Upper lobe of right lung (tissue), 1 donor: Measurements from ENCODE around the gene SHMT2. TPM values are rescaled to one million over a fixed set of nuclear protein-coding genes. Genes with fewer than 3 reads are reported as not detected.

Source experiments
- ATAC-seq: fragments of 200-7000 bp; cut with Tn5 transposase; one replicate; pipeline ENCODE4 v1.9.1; 2020; ENCODE audit warnings: mild to moderate bottlenecking, moderate library complexity
- DNase-seq: peaks from one replicate; pipeline ENCODE4 v3.0.0-alpha.2; 2020
- H3K27ac ChIP-seq: fragments of 200-600 bp; one replicate; pipeline ENCODE4 v1.8.0; 2022
- H3K27me3 ChIP-seq: fragments of 200-600 bp; one replicate; pipeline ENCODE4 v1.8.0; 2022; ENCODE audit warnings: mild to moderate bottlenecking
- H3K36me3 ChIP-seq: fragments of 200-600 bp; one replicate; pipeline ENCODE4 v1.8.0; 2022
- H3K4me1 ChIP-seq: fragments of 200-600 bp; one replicate; pipeline ENCODE4 v1.8.0; 2022
- H3K4me3 ChIP-seq: fragments of 200-600 bp; one replicate; pipeline ENCODE4 v1.8.0; 2022; ENCODE audit warnings: mild to moderate bottlenecking
- H3K9me3 ChIP-seq: fragments of 200-600 bp; one replicate; pipeline ENCODE4 v1.8.0; 2022
- intact Hi-C: fragments of 100-400 bp; cut with DNase I; formaldehyde crosslinking; loops from one replicate; pipeline ENCODE4 v1.11.0; 2022
- total RNA-seq: library from RNA; stranded (reverse); fragmentation: NEBNext Ultra II Directional; extraction: Animal tissue kit (Norgen Biotek cat#: 25700); gene quantifications from one replicate; pipeline ENCODE4 v1.2.1, GENCODE V29; 2021
- TF ChIP-seq, protein P1 (sequence below): fragments of 200-600 bp; IDR thresholded peaks from one replicate; pipeline ENCODE4 v1.8.0; 2022; ENCODE audit warnings: antibody characterized with exemption
- donor health status: DM: no; HTN: yes; CAD: no; lungs with severe emphysema.

The SHMT2 gene
- total RNA-seq, 1 donor from 2014 or later = 59.2 TPM

DNA sequence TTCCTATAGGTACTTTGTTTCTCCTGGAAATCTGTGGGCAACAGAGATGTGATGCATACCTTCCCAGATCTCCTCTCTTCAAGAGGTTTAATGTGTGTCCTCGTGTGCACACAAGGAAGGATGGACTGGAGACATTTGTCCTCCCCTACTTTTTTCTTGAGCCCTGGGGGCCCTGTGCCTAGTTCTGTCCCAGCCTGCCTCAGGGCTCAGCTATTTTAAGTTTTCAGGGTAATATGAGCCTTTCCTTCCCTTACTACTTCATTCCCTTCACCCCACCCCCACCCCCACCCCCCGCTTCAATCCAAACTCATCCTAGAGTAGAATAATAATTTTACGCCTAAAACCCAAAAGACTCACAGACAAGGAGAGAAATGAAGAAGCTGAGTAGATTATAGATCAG lies 21.0 kb downstream of the SHMT2 start:
- no peak overlapping the region for H3K4me3 ChIP-seq
- no peaks in the 10 kb centered on the region for H3K27me3 ChIP-seq
- ATAC-seq (no peak), DNase-seq (no peak)
- no peak overlapping the region for H3K27ac ChIP-seq
- intact Hi-C loops = no loop called here
- H3K36me3 ChIP-seq = peaks cover 1% of the 10 kb centered on the region
- H3K9me3 ChIP-seq = no peaks in the 10 kb centered on the region
- TF ChIP-seq, protein P1, sequence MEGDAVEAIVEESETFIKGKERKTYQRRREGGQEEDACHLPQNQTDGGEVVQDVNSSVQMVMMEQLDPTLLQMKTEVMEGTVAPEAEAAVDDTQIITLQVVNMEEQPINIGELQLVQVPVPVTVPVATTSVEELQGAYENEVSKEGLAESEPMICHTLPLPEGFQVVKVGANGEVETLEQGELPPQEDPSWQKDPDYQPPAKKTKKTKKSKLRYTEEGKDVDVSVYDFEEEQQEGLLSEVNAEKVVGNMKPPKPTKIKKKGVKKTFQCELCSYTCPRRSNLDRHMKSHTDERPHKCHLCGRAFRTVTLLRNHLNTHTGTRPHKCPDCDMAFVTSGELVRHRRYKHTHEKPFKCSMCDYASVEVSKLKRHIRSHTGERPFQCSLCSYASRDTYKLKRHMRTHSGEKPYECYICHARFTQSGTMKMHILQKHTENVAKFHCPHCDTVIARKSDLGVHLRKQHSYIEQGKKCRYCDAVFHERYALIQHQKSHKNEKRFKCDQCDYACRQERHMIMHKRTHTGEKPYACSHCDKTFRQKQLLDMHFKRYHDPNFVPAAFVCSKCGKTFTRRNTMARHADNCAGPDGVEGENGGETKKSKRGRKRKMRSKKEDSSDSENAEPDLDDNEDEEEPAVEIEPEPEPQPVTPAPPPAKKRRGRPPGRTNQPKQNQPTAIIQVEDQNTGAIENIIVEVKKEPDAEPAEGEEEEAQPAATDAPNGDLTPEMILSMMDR = no peak
- H3K4me1 ChIP-seq = no peaks in the 10 kb centered on the region

DNA sequence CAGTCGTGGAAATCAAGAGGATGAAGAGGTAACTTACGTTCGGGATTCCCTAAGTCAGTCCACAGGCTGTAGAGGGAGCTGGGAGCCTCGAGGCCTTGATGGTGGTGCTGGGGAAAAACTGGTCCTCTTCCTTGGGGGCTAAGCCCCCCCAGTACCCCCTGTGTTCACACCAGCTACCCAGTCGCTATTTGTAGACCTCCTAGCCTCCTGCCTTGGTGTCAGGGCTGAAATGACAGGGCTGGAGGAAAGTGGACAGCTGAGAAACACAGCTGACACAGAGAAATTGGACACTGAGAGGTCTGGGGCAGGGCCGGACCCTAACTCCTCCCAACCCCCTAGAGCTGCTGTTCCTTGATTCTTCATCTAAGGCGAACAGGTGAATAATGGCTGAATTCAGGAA lies 21.4 kb downstream of the SHMT2 start, which contains the start of gene STAC3:
Gene STAC3 (minus strand): TSS at position 232 of the 400 bp plus-strand sequence. CDS start 1,551 bp downstream, outside the sequence.
- ATAC-seq = no peak
- H3K4me3 ChIP-seq = no peak within 1 kb of the TSS
- H3K4me1 ChIP-seq = no peaks in the 10 kb centered on the region
- H3K27me3 ChIP-seq = no peaks in the 10 kb centered on the region
- TF ChIP-seq, protein P1 = no peak
- no peaks in the 10 kb centered on the region for H3K9me3 ChIP-seq
- H3K27ac ChIP-seq = no peak within 1 kb of the TSS
- no peak for DNase-seq
- intact Hi-C loops = no loop called here
- H3K36me3 ChIP-seq = peaks cover 6% of the 10 kb centered on the region

DNA sequence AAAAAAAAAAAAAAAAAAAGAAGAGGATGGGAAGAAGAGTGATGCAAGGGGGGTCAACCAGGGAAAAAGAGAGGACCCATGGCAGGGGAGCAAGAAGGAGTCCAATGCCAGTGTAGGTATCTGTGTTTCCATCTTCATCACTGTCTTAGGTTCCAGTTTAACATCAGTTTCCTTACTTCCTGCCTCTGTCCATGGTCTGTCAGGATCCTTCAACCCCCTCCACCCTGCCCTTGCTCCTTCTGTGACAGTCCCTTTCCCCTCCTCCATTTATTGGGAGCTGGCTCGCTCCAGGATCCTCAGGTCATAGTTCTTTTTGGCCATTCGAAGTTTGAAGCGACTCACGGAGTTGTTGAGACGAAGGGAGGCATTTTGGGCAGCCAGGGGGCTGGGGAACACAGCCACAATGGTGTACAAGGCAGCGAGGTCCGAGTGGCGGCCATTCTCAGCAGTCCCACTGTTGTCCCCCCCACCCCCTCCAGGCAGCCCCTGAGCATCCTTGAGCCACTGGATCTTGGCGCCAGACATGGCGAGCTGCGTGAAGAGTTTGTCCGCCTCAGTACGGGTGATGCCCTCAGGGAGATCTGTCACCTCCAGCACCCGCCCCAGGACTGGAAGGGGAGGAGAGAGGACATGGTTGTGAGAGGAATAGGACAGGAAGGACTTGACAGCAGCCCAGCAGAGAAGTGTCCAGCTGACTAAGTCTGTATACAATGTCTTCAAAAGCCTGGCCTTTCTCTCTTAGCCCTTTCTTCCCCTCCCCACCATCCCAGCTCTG lies 25.2 kb downstream of the SHMT2 start:
- ATAC-seq (peak; percentile 15), DNase-seq (no peak)
- no peaks in the 10 kb centered on the region for H3K27me3 ChIP-seq
- TF ChIP-seq, protein P1 = no peak
- no peak overlapping the region for H3K27ac ChIP-seq
- intact Hi-C loops = no loop called here
- H3K4me1 ChIP-seq = no peaks in the 10 kb centered on the region
- H3K4me3 ChIP-seq = no peak overlapping the region
- peaks cover 43% of the 10 kb centered on the region for H3K36me3 ChIP-seq
- no peaks in the 10 kb centered on the region for H3K9me3 ChIP-seq

DNA sequence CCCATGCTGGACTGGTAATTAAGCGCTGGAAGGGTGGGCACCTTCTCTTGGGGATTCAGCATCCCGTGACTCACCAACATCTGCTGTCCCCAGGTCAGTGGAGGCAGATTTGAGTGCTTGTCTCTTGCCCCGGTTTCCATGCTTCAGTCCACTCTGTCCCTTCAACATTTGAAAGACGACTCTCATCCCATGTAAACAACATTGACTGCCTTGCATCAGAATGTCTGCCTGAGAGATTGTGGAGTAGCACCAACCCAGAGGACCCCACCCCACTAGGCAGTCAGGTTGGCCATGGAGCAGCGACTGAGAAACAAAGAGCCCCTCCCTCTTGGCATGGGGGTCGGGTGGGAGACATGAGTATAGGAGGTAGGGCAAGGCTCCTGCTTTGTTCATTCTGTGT lies 26.4 kb downstream of the SHMT2 start:
- H3K9me3 ChIP-seq = no peaks in the 10 kb centered on the region
- TF ChIP-seq, protein P1 = no peak
- DNase-seq (no peak), ATAC-seq (no peak)
- peaks cover 55% of the 10 kb centered on the region for H3K36me3 ChIP-seq
- no peak overlapping the region for H3K4me3 ChIP-seq
- no peaks in the 10 kb centered on the region for H3K4me1 ChIP-seq
- no peaks in the 10 kb centered on the region for H3K27me3 ChIP-seq
- intact Hi-C loops = no loop called here
- H3K27ac ChIP-seq = no peak overlapping the region

DNA sequence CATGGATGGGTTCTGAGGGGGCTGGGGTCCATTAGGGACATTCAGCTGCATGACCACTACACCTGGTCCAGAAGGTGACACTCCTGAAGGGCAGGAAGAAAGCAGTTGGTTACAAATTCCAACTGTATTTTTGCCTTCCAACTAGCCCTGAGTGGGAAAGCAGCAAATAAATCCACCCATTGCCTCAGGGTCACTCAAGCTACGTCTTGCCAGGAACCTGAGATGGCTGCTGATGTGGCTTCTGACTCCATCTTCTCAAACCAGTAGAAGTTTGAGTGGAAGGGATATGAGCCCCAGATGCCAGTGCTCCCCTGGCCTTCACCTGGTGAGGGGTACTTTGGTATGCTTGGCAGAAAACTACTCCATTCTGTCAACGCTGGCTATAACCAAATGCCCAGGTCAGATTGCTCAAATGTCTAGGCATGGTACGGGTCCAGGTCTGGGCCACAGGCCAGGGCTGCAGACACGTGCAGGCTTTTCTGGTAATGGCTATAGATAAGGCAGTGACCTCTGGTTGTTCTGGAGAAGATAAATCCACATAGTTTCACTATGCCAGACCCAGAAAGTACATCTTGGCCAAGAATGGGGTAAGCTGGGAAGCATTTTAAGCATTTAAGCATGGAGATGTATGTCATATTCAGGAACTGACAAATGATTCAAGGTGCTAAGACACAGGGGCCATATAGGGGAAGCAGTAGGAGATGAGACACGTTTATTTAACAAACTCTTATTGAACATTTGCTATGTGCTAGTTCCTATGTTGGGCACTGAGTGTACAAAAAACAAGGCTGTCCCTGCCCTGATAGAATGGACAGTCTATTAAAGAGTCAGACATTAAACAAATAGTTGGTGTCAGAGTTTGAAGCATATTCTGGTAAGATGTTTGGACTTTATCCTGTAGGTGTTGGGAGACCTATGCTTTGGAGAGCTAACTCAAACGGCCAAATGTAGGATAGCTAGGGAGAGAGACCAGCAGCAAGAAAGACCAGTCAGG lies 29.8 kb downstream of the SHMT2 start:
- TF ChIP-seq, protein P1 = no peak
- intact Hi-C loops = no loop called here
- Histone ChIP-seq H3K4me3 (no peak overlapping the region), H3K9me3 (no peaks in the 10 kb centered on the region), H3K27ac (no peak overlapping the region), H3K27me3 (no peaks in the 10 kb centered on the region), H3K4me1 (no peaks in the 10 kb centered on the region), H3K36me3 (peaks cover 66% of the 10 kb centered on the region)
- DNase-seq (no peak), ATAC-seq (no peak)
